ENCODE measurements around the gene TRIP13.

GRCh38 chr5:921456-922435, 29.1 kb downstream of the TRIP13 start:
- TF ChIP-seq SUZ12 (IDR thresholded peaks at IDR 0.05; ENCODE audit: extremely low read depth, insufficient read depth, insufficient read length), result no peak
- TF ChIP-seq YY1 (IDR thresholded peaks at IDR 0.05; ENCODE audit: insufficient read depth, insufficient read length), result no peak
- no peak for TF ChIP-seq ZNF274 (IDR thresholded peaks at IDR 0.05; ENCODE audit: low read depth, low read length)

Measured in NT2/D1 (cell line).